Measurements from ENCODE around the gene ZCCHC24.

DNA sequence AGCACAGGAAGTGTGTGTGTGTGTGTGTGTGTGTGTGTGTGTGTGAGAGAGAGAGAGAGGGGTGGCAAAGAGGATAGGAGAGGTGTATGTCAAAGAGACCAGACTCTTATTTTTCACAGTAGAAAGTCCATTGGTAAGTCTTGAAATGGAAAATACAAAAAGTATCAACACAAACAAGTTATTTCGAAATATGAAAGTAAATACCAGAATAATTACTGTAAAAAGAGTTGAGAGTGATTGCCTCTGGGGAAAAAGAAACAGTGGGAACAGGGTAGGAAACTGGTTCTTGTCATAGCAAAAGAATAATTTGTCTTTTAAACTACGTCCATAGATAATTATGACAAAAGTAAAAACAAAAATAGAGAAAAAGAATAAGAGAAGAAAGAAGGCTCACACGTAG lies 37.9 kb upstream of the ZCCHC24 start:
- TF ChIP-seq, protein P1, sequence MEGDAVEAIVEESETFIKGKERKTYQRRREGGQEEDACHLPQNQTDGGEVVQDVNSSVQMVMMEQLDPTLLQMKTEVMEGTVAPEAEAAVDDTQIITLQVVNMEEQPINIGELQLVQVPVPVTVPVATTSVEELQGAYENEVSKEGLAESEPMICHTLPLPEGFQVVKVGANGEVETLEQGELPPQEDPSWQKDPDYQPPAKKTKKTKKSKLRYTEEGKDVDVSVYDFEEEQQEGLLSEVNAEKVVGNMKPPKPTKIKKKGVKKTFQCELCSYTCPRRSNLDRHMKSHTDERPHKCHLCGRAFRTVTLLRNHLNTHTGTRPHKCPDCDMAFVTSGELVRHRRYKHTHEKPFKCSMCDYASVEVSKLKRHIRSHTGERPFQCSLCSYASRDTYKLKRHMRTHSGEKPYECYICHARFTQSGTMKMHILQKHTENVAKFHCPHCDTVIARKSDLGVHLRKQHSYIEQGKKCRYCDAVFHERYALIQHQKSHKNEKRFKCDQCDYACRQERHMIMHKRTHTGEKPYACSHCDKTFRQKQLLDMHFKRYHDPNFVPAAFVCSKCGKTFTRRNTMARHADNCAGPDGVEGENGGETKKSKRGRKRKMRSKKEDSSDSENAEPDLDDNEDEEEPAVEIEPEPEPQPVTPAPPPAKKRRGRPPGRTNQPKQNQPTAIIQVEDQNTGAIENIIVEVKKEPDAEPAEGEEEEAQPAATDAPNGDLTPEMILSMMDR (conservative IDR thresholded peaks at IDR 0.05) = no peak
- no peak for TF ChIP-seq ZFX (IDR thresholded peaks at IDR 0.05)
